ENCODE data around the gene EMSY. TPM values are rescaled to one million over a fixed set of nuclear protein-coding genes. Genes with fewer than 3 reads are reported as not detected.
A peak's percentile ranks its signal among the peaks of the same experiment; 100 is the strongest.
"Not testable (repeated sequence)": the region's sequence is repeated elsewhere in the genome, so short reads cannot be mapped to it uniquely, and the experiment has no call there.

EMSY gene
- total and polyA plus RNA-seq, 7 donors = 7.4 to 51.8 (median 20.8) TPM

DNA sequence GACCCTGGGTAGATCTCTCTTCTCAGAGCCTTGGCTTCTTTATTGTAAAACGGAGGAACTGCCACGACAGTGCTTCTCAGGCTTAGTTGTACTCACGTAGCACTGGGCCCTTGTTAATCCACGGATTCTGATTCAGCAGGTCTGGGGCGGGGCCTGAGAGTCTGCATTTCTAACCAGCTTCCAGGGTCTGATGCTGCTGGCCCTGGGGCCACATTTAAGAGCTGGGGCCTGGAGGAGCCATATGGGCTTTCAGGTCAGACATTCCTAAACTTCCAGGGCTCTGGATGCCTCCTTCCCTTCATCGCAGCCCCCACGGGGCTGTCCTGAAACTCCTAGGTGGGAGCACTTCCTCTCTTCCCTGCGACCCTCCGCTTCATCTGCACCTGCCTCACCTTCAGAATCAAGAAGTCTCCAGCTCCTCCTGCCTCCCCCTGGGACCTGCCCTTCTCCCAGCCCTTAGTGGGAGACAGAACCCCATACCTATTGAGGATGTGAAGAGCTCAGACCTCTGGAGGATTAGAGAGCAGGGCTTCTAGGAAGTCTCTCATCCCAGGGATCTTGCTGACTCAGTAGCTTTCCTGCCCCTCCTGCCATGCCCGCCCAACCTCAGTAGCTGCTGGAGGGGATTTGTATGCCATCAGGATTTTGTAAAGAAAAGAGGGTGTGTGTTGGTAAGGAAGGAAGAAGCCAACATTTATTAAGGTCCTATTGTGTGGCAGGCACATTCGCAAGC, 133.3 kb downstream of the EMSY start:
- no peak for DNase-seq
- Histone ChIP-seq H3K36me3 (no peaks in the 10 kb centered on the region), H3K9me3 (no peaks in the 10 kb centered on the region), H3K4me1 (peaks cover 0 to 45% (median 25%) of the 10 kb centered on the region in 4 donors), H3K27ac (peak overlapping the region; percentile 57 to 71 (median 67)), H3K27me3 (no peaks in the 10 kb centered on the region), H3K4me3 (no peak overlapping the region)
- WGBS, 2 donors = 88 to 91% methylated on average over 11 of the region's 11 CpGs
- intact Hi-C loops (cut with DNase I) = loop anchor here (5.0 kb wide), 1 partner anchor 99 kb away; no protein-coding TSS in a partner anchor
- TF ChIP-seq POLR2AphosphoS5 (IDR thresholded peaks at IDR 0.05) (no peak), EP300 (IDR thresholded peaks at IDR 0.05) (no peak), POLR2A (IDR thresholded peaks at IDR 0.05) (no peak)
- TF ChIP-seq, protein P1, sequence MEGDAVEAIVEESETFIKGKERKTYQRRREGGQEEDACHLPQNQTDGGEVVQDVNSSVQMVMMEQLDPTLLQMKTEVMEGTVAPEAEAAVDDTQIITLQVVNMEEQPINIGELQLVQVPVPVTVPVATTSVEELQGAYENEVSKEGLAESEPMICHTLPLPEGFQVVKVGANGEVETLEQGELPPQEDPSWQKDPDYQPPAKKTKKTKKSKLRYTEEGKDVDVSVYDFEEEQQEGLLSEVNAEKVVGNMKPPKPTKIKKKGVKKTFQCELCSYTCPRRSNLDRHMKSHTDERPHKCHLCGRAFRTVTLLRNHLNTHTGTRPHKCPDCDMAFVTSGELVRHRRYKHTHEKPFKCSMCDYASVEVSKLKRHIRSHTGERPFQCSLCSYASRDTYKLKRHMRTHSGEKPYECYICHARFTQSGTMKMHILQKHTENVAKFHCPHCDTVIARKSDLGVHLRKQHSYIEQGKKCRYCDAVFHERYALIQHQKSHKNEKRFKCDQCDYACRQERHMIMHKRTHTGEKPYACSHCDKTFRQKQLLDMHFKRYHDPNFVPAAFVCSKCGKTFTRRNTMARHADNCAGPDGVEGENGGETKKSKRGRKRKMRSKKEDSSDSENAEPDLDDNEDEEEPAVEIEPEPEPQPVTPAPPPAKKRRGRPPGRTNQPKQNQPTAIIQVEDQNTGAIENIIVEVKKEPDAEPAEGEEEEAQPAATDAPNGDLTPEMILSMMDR (IDR thresholded peaks at IDR 0.05) = no peak

DNA sequence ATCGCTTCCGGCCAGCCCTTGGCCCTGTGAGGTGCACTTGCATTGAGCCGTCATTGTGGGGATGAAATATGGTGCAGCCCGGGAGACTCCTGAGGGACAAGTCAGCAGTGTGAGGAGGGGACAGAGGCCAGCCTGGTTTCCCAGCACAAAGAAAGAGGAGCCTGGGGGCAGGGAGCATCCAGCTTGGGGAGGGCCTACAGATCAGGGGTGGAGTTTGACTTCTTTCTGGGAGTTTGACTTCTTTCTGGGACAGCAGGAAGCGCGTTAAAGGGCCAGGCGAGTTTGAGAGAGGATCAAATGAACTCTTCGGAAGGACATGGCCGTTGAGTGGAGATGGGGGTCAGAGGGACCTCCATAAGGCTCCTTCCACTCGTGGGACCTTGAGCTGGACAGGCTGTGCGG, 133.8 kb downstream of the EMSY start:
- no peak overlapping the region for H3K4me3 ChIP-seq
- 82 to 83% methylated on average over 11 of the region's 11 CpGs for WGBS, 2 donors
- peaks cover 0 to 45% (median 25%) of the 10 kb centered on the region in 4 donors for H3K4me1 ChIP-seq
- DNase-seq = no peak
- peak in 1 of 4 donors; percentile 15 for TF ChIP-seq EP300 (IDR thresholded peaks at IDR 0.05)
- TF ChIP-seq, protein P1 (IDR thresholded peaks at IDR 0.05) = no peak
- no peak for TF ChIP-seq POLR2A (IDR thresholded peaks at IDR 0.05)
- TF ChIP-seq POLR2AphosphoS5 (IDR thresholded peaks at IDR 0.05) = peak in 2 of 4 donors; percentile 19 to 36
- intact Hi-C loops (cut with DNase I) = loop anchor here (5.0 kb wide), 1 partner anchor 99 kb away; no protein-coding TSS in a partner anchor
- H3K36me3 ChIP-seq = no peaks in the 10 kb centered on the region
- no peaks in the 10 kb centered on the region for H3K9me3 ChIP-seq
- peak overlapping the region; percentile 36 to 68 (median 62) for H3K27ac ChIP-seq
- no peaks in the 10 kb centered on the region for H3K27me3 ChIP-seq

DNA sequence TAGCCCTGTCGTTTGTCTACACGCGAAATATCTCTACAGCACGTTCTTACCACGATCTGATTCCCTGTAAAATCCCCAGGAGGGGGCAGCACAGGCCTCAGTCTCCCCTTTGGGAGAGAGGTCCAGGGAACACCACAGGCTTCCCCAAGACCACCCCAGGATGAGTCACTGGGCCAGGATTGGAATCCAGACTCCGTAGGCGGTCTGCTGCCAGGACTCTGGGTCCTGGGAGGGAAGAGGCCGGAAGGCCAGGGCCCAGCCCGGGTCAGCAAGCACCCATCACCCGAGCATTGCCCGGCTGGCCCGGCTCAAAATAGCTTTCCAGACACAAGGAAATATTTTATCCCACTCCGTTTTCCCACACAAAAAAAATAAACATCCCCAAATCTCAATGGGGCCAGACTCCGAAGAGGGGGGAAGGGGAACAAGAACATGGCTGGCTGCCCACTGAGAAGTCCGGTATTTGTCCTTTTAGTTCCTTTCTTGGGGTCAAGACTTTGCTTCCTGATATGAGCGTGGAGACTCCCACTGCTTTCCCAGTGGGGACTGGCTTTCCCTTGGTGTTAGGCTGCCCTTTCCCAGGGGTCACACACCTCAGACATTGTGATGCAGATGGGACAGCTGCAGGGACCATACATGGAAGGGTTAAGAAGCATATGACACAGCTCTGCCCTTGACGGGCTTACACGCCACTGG, 134.4 kb downstream of the EMSY start:
- intact Hi-C loops (cut with DNase I) = loop anchor here (5.0 kb wide), 1 partner anchor 98 kb away; no protein-coding TSS in a partner anchor
- DNase-seq = no peak
- no peaks in the 10 kb centered on the region for H3K36me3 ChIP-seq
- H3K9me3 ChIP-seq = no peaks in the 10 kb centered on the region
- no peak overlapping the region for H3K4me3 ChIP-seq
- WGBS, 2 donors = 75 to 77% methylated on average over 18 of the region's 18 CpGs
- no peaks in the 10 kb centered on the region for H3K27me3 ChIP-seq
- TF ChIP-seq EP300 (IDR thresholded peaks at IDR 0.05) (no peak), POLR2A (IDR thresholded peaks at IDR 0.05) (no peak), POLR2AphosphoS5 (IDR thresholded peaks at IDR 0.05) (no peak)
- TF ChIP-seq, protein P1 (IDR thresholded peaks at IDR 0.05) = no peak
- H3K4me1 ChIP-seq = peaks cover 0 to 45% (median 25%) of the 10 kb centered on the region in 4 donors
- H3K27ac ChIP-seq = peak overlapping the region; percentile 36 to 68 (median 62)

DNA sequence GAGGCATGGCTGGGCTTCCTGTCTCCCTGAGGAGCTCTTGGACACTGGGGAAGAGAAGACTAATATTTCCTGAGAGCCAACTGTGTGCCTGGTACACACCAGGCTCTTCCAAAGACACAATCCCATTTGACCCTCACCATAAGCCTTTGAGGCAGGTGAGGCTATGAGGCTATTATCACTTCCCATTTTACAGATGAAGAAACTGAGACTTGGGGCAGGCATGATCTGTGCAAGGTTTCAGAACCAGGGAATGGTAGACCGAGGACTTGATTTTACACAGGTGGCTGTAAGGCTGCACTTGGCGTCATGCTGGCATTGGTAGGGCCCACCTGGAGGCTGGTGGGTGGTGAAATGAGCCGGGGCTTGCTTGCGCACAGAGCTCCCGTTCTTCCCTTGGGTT, 134.9 kb downstream of the EMSY start:
- no peaks in the 10 kb centered on the region for H3K9me3 ChIP-seq
- DNase-seq = no peak
- H3K27ac ChIP-seq = peak overlapping the region; percentile 36 to 68 (median 62)
- TF ChIP-seq EP300 (IDR thresholded peaks at IDR 0.05) = no peak
- H3K27me3 ChIP-seq = no peaks in the 10 kb centered on the region
- intact Hi-C loops (cut with DNase I) = loop anchor here (5.0 kb wide), 1 partner anchor 98 kb away; no protein-coding TSS in a partner anchor
- H3K4me1 ChIP-seq = peaks cover 0 to 42% (median 25%) of the 10 kb centered on the region in 4 donors
- no peak overlapping the region for H3K4me3 ChIP-seq
- WGBS, 2 donors = 79 to 96% methylated on average over 5 of the region's 5 CpGs
- no peaks in the 10 kb centered on the region for H3K36me3 ChIP-seq

DNA sequence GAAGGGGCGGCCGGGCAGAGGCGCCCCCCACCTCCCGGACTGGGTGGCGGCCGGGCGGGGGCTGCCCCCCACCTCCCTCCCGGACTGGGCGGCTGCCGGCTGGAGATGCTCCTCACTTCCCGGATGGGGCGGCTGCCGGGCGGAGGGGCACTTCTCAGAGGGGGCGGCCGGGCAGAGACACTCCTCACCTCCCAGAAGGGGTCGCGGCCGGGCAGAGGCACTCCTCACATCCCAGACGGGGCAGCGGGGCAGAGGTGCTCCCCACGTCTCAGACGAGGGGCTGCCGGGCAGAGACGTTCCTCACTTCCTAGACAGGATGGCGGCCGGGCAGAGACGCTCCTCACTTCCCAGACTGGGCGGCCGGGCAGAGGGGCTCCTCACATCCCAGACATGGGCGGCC, 137.7 kb downstream of the EMSY start:
- DNase-seq; H3K9me3 ChIP-seq; H3K27ac ChIP-seq; intact Hi-C loops (cut with DNase I); H3K27me3 ChIP-seq; H3K36me3 ChIP-seq; H3K4me3 ChIP-seq: not testable (repeated sequence)
- H3K4me1 ChIP-seq = peaks cover 0 to 18% (median 8%) of the 10 kb centered on the region in 4 donors
- whole genome bisulfite sequencing, 2 donors = 93 to 96% methylated on average over 31 of the region's 31 CpGs

All from sigmoid colon (tissue), 7 donors.